ENCODE measurements around the gene NPTX2.

DNA sequence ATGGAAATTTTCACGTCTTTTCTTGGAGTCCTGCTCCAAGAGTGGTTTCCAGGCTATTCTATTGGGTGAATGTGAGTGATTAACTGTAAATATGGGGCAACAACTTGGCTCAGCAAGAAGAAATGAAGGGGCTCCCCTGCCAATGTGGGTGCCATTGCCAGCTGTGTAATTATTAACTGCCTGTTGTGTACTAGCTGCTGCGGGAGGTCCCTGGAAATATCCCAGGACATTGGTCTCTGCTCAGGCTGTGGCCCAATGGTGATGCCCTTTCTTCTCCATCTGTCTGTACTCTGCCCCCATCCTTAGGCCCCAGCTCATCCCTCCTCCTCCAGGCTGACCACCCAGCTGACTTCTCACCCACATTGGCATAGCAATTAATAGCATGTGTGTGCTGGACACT is 29.4 kb downstream of the NPTX2 start:
- TF ChIP-seq, protein P1, sequence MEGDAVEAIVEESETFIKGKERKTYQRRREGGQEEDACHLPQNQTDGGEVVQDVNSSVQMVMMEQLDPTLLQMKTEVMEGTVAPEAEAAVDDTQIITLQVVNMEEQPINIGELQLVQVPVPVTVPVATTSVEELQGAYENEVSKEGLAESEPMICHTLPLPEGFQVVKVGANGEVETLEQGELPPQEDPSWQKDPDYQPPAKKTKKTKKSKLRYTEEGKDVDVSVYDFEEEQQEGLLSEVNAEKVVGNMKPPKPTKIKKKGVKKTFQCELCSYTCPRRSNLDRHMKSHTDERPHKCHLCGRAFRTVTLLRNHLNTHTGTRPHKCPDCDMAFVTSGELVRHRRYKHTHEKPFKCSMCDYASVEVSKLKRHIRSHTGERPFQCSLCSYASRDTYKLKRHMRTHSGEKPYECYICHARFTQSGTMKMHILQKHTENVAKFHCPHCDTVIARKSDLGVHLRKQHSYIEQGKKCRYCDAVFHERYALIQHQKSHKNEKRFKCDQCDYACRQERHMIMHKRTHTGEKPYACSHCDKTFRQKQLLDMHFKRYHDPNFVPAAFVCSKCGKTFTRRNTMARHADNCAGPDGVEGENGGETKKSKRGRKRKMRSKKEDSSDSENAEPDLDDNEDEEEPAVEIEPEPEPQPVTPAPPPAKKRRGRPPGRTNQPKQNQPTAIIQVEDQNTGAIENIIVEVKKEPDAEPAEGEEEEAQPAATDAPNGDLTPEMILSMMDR (IDR thresholded peaks at IDR 0.05): no peak
- TF ChIP-seq POLR2A (IDR thresholded peaks at IDR 0.05): no peak
